Epithelial cell of proximal tubule (primary cell): ENCODE results near the gene SULT4A1. TPM values are rescaled to one million over a fixed set of nuclear protein-coding genes. Genes with fewer than 3 reads are reported as not detected.
"Not testable (repeated sequence)": the region's sequence is repeated elsewhere in the genome, so short reads cannot be mapped to it uniquely, and the experiment has no call there.

ENCODE experiments used
- DNase-seq: peaks from one replicate; pipeline ENCODE4 v3.0.0-alpha.2; 2011; ENCODE audit warnings: low read depth
- H3K4me3 ChIP-seq: 2 replicates; pipeline ENCODE4 v1.5.1; 2011; ENCODE audit warnings: low read depth, mild to moderate bottlenecking, low read length
- total RNA-seq: library from RNA; depleted of rRNA; stranded (reverse); fragments of >200 nt; gene quantifications from 2 replicates; pipeline ENCODE4 v1.2.3, GENCODE V29; 2015
- TF ChIP-seq, protein P1 (sequence below): conservative IDR thresholded peaks from 2 replicates; pipeline ENCODE4 v1.5.1; 2012; ENCODE audit warnings: low read depth, mild to moderate bottlenecking, low read length

Gene SULT4A1
- 0.51 and 2.1 TPM in 2 replicates for total RNA-seq

GRCh38 chr22:43862074-43862881 lies at the start of gene SULT4A1:
Gene SULT4A1 (minus strand): TSS chr22:43862513. CDS start chr22:43862382, 131 bp downstream.
- H3K4me3 ChIP-seq, result peak within 1 kb of the TSS; percentile 33
- TF ChIP-seq, protein P1, sequence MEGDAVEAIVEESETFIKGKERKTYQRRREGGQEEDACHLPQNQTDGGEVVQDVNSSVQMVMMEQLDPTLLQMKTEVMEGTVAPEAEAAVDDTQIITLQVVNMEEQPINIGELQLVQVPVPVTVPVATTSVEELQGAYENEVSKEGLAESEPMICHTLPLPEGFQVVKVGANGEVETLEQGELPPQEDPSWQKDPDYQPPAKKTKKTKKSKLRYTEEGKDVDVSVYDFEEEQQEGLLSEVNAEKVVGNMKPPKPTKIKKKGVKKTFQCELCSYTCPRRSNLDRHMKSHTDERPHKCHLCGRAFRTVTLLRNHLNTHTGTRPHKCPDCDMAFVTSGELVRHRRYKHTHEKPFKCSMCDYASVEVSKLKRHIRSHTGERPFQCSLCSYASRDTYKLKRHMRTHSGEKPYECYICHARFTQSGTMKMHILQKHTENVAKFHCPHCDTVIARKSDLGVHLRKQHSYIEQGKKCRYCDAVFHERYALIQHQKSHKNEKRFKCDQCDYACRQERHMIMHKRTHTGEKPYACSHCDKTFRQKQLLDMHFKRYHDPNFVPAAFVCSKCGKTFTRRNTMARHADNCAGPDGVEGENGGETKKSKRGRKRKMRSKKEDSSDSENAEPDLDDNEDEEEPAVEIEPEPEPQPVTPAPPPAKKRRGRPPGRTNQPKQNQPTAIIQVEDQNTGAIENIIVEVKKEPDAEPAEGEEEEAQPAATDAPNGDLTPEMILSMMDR, result no peak
- no peak for DNase-seq

DNA sequence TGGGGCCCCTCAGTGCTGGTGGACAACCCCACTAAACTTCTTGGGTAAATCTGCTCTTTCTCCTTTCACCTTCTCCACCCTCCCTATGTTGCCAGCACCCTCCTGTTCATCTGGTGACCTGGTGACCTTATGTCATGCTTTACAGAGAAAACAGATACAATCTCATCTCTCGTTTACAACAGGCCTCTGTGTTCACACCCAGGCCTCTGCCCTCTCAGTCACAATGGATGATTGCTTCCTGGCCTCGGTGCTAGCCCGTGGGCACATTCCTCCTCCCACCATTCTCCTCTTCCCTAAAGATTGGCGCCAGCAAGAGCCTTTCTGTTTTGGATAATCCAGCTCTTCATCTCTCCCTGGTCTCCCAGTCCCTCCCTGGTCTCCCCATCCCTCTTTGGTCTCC lies 49.0 kb upstream of the SULT4A1 start:
- TF ChIP-seq, protein P1, result no peak
- H3K4me3 ChIP-seq, result no peak overlapping the region
- DNase-seq, result no peak

DNA sequence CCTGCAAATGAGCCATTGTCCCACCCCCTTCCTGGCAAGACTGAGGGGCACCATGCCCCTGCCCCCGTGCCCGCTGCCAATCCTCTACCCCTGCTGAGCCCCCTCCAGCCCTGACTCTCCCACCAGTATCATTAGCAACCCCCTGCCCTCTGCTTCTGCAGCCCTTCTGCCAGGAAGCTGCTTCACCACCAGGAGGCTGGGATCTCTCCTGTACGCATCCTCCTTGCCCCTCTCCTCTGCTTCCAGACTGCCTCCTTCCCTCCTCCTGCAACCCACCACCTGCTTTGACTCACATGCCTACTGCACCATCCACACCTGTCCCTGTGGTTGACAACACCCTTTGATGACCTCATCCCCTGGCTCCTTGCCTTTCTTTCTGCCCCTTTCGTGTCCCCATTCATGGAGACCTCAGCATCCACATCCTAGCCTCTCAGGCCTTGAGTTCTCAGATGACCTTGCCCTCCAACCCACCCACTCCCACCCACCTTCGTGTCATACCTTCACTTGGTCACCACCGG lies 47.9 kb upstream of the SULT4A1 start:
- TF ChIP-seq, protein P1, result no peak
- no peak overlapping the region for H3K4me3 ChIP-seq
- DNase-seq, result no peak

DNA sequence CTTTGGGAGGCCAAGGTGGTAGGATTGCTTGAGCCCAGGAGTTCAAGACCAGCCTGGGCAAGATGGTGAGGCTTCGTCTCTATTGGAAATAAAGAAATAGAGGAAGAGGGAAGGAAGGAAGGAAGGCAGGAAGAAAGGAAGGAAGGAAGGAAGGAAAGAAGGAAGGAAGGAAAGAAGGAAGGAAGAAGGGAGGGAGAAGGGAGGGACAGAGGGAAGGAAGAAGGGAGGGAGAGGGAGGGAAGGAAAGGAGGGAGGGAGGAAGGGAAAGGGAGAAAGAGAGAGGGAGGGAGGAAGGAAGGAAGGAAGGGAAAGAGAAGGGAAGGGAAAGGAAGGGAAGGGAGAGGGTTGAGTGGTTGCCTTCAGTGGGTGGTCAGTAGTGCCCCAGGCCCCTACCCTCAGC lies 47.4 kb upstream of the SULT4A1 start:
- H3K4me3 ChIP-seq, result no peak overlapping the region
- TF ChIP-seq, protein P1, result no peak

DNA sequence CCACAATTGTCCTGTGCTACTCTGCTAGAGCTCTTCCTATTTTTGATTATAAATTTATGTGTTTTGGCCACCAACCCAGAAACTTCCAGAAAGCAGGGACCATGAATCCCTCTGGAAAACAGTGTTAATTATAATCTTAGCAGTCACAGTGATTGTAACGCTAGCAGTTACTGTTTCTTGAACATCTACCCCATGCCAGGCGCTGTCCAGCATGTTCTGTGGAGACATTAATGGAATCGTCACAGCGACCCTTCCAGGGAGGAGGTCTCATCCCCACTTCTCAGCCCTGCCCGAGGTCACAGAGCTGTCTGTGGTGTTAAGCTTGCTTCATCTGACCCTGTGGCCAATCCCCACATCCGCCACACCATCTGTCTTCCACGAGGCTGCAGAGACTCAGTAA lies 43.4 kb upstream of the SULT4A1 start:
- no peak overlapping the region for H3K4me3 ChIP-seq
- TF ChIP-seq, protein P1, result no peak
- DNase-seq, result no peak

More for the DNA sequence above, 47.4 kb upstream of the SULT4A1 start:
- DNase-seq, result no peak

- DNase-seq, H3K4me3 ChIP-seq: not testable (repeated sequence)
- TF ChIP-seq, protein P1, result peak; percentile 40
Measured at GRCh38 chr22:43904412-43904811, 42.1 kb upstream of the SULT4A1 start.

GRCh38 chr22:43903033-43903432 lies 40.7 kb upstream of the SULT4A1 start:
- not testable (repeated sequence) for DNase-seq, H3K4me3 ChIP-seq
